Endothelial cell of umbilical vein (primary cell): ENCODE measurements around the gene RNF133. TPM values are rescaled to one million over a fixed set of nuclear protein-coding genes. Genes with fewer than 3 reads are reported as not detected.

Experiments
- BruUV-seq: library from RNA; stranded (reverse); fragments of 400-500 nt; replicated peaks from 2 replicates; lab custom pipeline; 2021; lab: Mats Ljungman, UMichigan
- CTCF ChIA-PET: fragments of 300-600, 350-600 bp; sonication (Branson Sonifier 250); formaldehyde crosslinking; loops from one replicate; lab custom pipeline; 2021; ENCODE audit warnings: antibody characterized with exemption, inconsistent platforms; lab: Charles Lee
- POLR2A ChIA-PET: fragments of 300-600, 350-600 bp; sonication (Branson Sonifier 250); formaldehyde crosslinking; loops from one replicate; lab custom pipeline; 2021; ENCODE audit warnings: antibody characterized with exemption, inconsistent platforms; lab: Charles Lee
- DNase-seq: peaks from one replicate; pipeline ENCODE4 v3.0.0-alpha.2; 2011; ENCODE audit warnings: low read depth, low spot score
- FAIRE-seq: peaks from 2 replicates; lab custom pipeline; 2011; peaks lifted over from hg19 to GRCh38; lab: Jason Lieb, UNC
- H2AFZ ChIP-seq: 2 replicates; pipeline ENCODE4 v1.6.0; 2012; ENCODE audit warnings: low read depth, low read length, control low read depth, inconsistent platforms
- H3K27ac ChIP-seq: 2 replicates; pipeline ENCODE4 v1.5.1; 2011; ENCODE audit warnings: low read depth, mild to moderate bottlenecking, control low read depth, low read length, moderate library complexity; ENCODE audit not compliant: insufficient read depth
- H3K27me3 ChIP-seq, 2 experiments: 2 replicates each; pipeline versions ENCODE4 v1.6.0 to v1.6.1; 2011; ENCODE audit warnings: low read length in 2 of 2, mixed read lengths in 1 of 2; ENCODE audit not compliant: control insufficient read depth in 2 of 2, insufficient read depth in 2 of 2
- H3K36me3 ChIP-seq, 2 experiments: 2 replicates in 1 of 2; 3 replicates in 1 of 2; pipeline ENCODE4 v1.5.1; 2011; ENCODE audit warnings: low read length in 2 of 2, mild to moderate bottlenecking in 1 of 2, moderate library complexity in 1 of 2; ENCODE audit not compliant: control insufficient read depth in 2 of 2, insufficient read depth in 2 of 2; ENCODE audit errors: extremely low read depth in 1 of 2
- H3K4me1 ChIP-seq: 3 replicates; pipeline ENCODE4 v1.5.1; 2011; ENCODE audit warnings: mild to moderate bottlenecking, low read length; ENCODE audit not compliant: control insufficient read depth, insufficient read depth; ENCODE audit errors: extremely low read depth
- H3K4me2 ChIP-seq: 2 replicates; pipeline ENCODE4 v1.6.1; 2011; ENCODE audit warnings: low read length, control low read depth, mixed read lengths; ENCODE audit not compliant: insufficient read depth
- H3K4me3 ChIP-seq, 3 experiments: fragments of 200-600 bp in 1 of 3; sonication (generic), shearing (Covaris generic) in 1 of 3; replicated peaks in 1 of 3; 2 replicates each; pipeline ENCODE4 v1.5.1; 2011 to 2016; ENCODE audit warnings: control low read depth in 3 of 3, low read length in 3 of 3, mild to moderate bottlenecking in 2 of 3, inconsistent platforms in 1 of 3, low read depth in 1 of 3, moderate library complexity in 1 of 3; ENCODE audit not compliant: insufficient read depth in 1 of 3
- H3K79me2 ChIP-seq: 2 replicates; pipeline ENCODE4 v1.6.0; 2012; ENCODE audit warnings: low read length, inconsistent platforms; ENCODE audit not compliant: control insufficient read depth, insufficient read depth
- H3K9ac ChIP-seq: replicated peaks from 2 replicates; pipeline ENCODE3; 2011; ENCODE audit warnings: low read length, control low read depth; ENCODE audit not compliant: insufficient read depth; ENCODE audit errors: extremely low read depth
- H3K9me1 ChIP-seq: replicated peaks from 3 replicates; pipeline ENCODE4 v1.6.0; 2011; ENCODE audit warnings: mild to moderate bottlenecking, low read length; ENCODE audit not compliant: control insufficient read depth, insufficient read depth; ENCODE audit errors: extremely low read depth
- H3K9me3 ChIP-seq: replicated peaks from 2 replicates; pipeline ENCODE4 v1.5.1; 2012; ENCODE audit warnings: low read length, inconsistent platforms; ENCODE audit not compliant: control insufficient read depth, insufficient read depth
- H4K20me1 ChIP-seq: replicated peaks from 2 replicates; pipeline ENCODE3; 2011; ENCODE audit warnings: mild to moderate bottlenecking, low read length; ENCODE audit not compliant: control insufficient read depth, insufficient read depth; ENCODE audit errors: extremely low read depth
- CTCF ChIP-seq, 2 donors: IDR thresholded peaks; 1 replicate in 1 of 2; 2 replicates in 1 of 2; pipeline ENCODE4 v1.5.1; 2011; ENCODE audit warnings: low read length in 2 of 2, mild to moderate bottlenecking in 2 of 2, moderate library complexity in 2 of 2, control low read depth in 1 of 2, inconsistent platforms in 1 of 2, low read depth in 1 of 2; ENCODE audit not compliant: insufficient read depth in 1 of 2; ENCODE audit errors: extremely low read depth in 1 of 2
- EZH2 ChIP-seq: IDR thresholded peaks from 2 replicates; pipeline ENCODE4 v1.6.1; 2012; ENCODE audit warnings: borderline replicate concordance, low read depth, mild to moderate bottlenecking, moderate library complexity, low read length, inconsistent platforms; ENCODE audit not compliant: severe bottlenecking
- FOS ChIP-seq: IDR thresholded peaks from 2 replicates; pipeline ENCODE4 v1.6.1; 2011; ENCODE audit warnings: mild to moderate bottlenecking, low read length, moderate library complexity, borderline replicate concordance; ENCODE audit not compliant: insufficient read depth
- GATA2 ChIP-seq: IDR thresholded peaks from 2 replicates; pipeline ENCODE4 v1.7.0; 2011; ENCODE audit warnings: low read depth, mild to moderate bottlenecking, moderate library complexity, mixed read lengths, low read length; ENCODE audit not compliant: insufficient read length, insufficient read depth
- JUN ChIP-seq: IDR thresholded peaks from 2 replicates; pipeline ENCODE4 v1.6.1; 2011; ENCODE audit warnings: borderline replicate concordance, low read depth; ENCODE audit not compliant: insufficient read length, insufficient read depth
- MAX ChIP-seq: IDR thresholded peaks from 2 replicates; pipeline ENCODE4 v1.6.1; 2011; ENCODE audit not compliant: insufficient read depth, insufficient read length
- MYC ChIP-seq: IDR thresholded peaks from one replicate; pipeline ENCODE4 v1.6.1; 2011; ENCODE audit warnings: mild to moderate bottlenecking, low read depth, low read length
- POLR2A ChIP-seq: IDR thresholded peaks from 2 replicates; pipeline ENCODE4 v1.6.1; 2012; ENCODE audit warnings: low read depth, mild to moderate bottlenecking, control low read depth, low read length
- POLR2AphosphoS5 ChIP-seq: IDR thresholded peaks from 2 replicates; pipeline ENCODE4 v1.6.1; 2012; ENCODE audit warnings: low read depth, mild to moderate bottlenecking, control low read depth, low read length, moderate library complexity; ENCODE audit not compliant: insufficient read depth
- dilution Hi-C: fragments of 300-500 bp; cut with MboI; formaldehyde crosslinking; loops from one replicate; pipeline ENCODE4 v1.15.0; 2019; ENCODE audit warnings: low sequenced_read_pairs; ENCODE audit not compliant: extremely low pct_ligation_motif_present
- intact Hi-C: fragments of 100-400 bp; cut with micrococcal nuclease; formaldehyde crosslinking; loops from one replicate; pipeline ENCODE4 v1.10.0; 2022
- polyA plus RNA-seq, 4 experiments: library from polyadenylated mRNA; depleted of rRNA in 3 of 4; stranded (reverse) in 3 of 4; unstranded in 1 of 4; fragments of >200 nt; gene quantifications; 2 replicates each; pipeline versions ENCODE4 v1.2.1 to v1.2.3, GENCODE V29; 2011 to 2012; ENCODE audit warnings: missing spikeins in 1 of 4
- total RNA-seq: library from RNA; stranded (reverse); gene quantifications from 2 replicates; pipeline ENCODE4 v1.2.3, GENCODE V29; 2021

RNF133 gene
- total and polyA plus RNA-seq, 2 donors (not counting 3 experiments of a cell fraction or from before 2014, with no cell fraction given) = 0.93 TPM; not detected in 1

DNA sequence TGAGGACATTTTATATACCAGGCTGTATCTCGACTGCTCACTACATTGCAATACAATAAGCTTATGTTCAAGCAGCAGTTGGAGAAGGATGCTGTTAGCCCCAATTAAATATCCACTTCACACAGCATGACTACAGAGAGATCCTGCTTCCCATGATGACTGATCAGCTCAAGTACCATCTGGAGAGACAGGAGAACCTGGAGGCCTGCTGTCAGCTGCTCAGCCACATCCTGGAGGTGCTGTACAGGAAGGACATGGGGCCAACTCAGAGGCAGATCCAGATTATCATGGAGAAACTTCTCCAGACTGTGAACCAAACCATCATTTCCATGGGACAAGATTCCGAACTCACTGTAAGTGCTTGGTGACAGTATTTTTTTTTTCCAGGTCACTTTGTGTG is 22.5 kb downstream of the RNF133 start:
- CTCF ChIA-PET = interaction anchor here (1.6 to 1.9 kb wide), 2 partner anchors 11 to 15 kb away, joined by 4 to 6 read pairs; no protein-coding TSS in a partner anchor
- Histone ChIP-seq H3K4me3 (no peak overlapping the region), H4K20me1 (no peaks in the 10 kb centered on the region), H3K9me1 (no peaks in the 10 kb centered on the region), H3K27ac (no peak overlapping the region), H3K9ac (no peak overlapping the region), H3K4me1 (peaks cover 2% of the 10 kb centered on the region), H3K4me2 (no peak overlapping the region), H2AFZ (no peak overlapping the region), H3K27me3 (no peaks in the 10 kb centered on the region), H3K79me2 (no peaks in the 10 kb centered on the region), H3K36me3 (no peaks in the 10 kb centered on the region), H3K9me3 (no peaks in the 10 kb centered on the region)
- no peak for FAIRE-seq
- TF ChIP-seq FOS = no peak
- no peak for TF ChIP-seq EZH2
- no peak for TF ChIP-seq MYC
- TF ChIP-seq JUN = no peak
- TF ChIP-seq CTCF (IDR thresholded peaks at IDR 0.05; ENCODE audit: extremely low read depth in 1 of 2, insufficient read depth in 1 of 2, low read depth in 1 of 2, low read length in 2 of 2) = no peak
- TF ChIP-seq MAX = no peak
- no peak for TF ChIP-seq POLR2A
- TF ChIP-seq POLR2AphosphoS5 = no peak
- no peak for TF ChIP-seq GATA2
- POLR2A ChIA-PET = no interaction called here
- intact Hi-C loops = no loop called here
- BruUV-seq = no TSS peak
- dilution Hi-C loops = no loop called here
- DNase-seq = no peak
